Endothelial cell (in vitro differentiated cells): Measurements from ENCODE around the gene OTOS. TPM values are rescaled to one million over a fixed set of nuclear protein-coding genes. Genes with fewer than 3 reads are reported as not detected.

Experiments used
- DNase-seq: peaks from one replicate; pipeline ENCODE4 v3.0.0; 2021; ENCODE audit warnings: low spot score
- H3K27ac Mint-ChIP-seq: one replicate; pipeline ENCODE4 v1.8.0; 2021; ENCODE audit warnings: mixed read lengths, inconsistent platforms; ENCODE audit not compliant: unreplicated experiment
- H3K27me3 Mint-ChIP-seq: one replicate; pipeline ENCODE4 v1.8.0; 2021; ENCODE audit warnings: mild to moderate bottlenecking, moderate library complexity, mixed read lengths, inconsistent platforms; ENCODE audit not compliant: unreplicated experiment
- H3K36me3 Mint-ChIP-seq: one replicate; pipeline ENCODE4 v1.8.0; 2021; ENCODE audit warnings: mild to moderate bottlenecking, low read depth, mixed read lengths, inconsistent platforms; ENCODE audit not compliant: unreplicated experiment
- H3K4me1 Mint-ChIP-seq: one replicate; pipeline ENCODE4 v1.8.0; 2021; ENCODE audit warnings: mild to moderate bottlenecking, mixed read lengths, inconsistent platforms; ENCODE audit not compliant: unreplicated experiment
- H3K4me3 Mint-ChIP-seq: one replicate; pipeline ENCODE4 v1.8.0; 2021; ENCODE audit warnings: mild to moderate bottlenecking, mixed read lengths, inconsistent platforms; ENCODE audit not compliant: unreplicated experiment
- H3K9me3 Mint-ChIP-seq: one replicate; pipeline ENCODE4 v1.8.0; 2021; ENCODE audit warnings: mixed read lengths, inconsistent platforms; ENCODE audit not compliant: unreplicated experiment
- CTCF ChIP-seq: fragments of 200-600 bp; sonication (generic); IDR thresholded peaks from one replicate; pipeline ENCODE4 v1.5.0; 2021; ENCODE audit warnings: antibody characterized with exemption; ENCODE audit not compliant: unreplicated experiment
- total RNA-seq: library from RNA; stranded (reverse); fragmentation: NEBNext Ultra II Directional; extraction: Animal tissue kit (Norgen Biotek cat#: 25700); gene quantifications from one replicate; pipeline ENCODE4 v1.2.1, GENCODE V29; 2021; ENCODE audit not compliant: unreplicated experiment

Gene OTOS
- total RNA-seq, 1 donor from 2014 or later: not detected

GRCh38 chr2:240146141-240146561, 5.7 kb upstream of the OTOS start:
- no peaks in the 10 kb centered on the region for H3K9me3 Mint-ChIP-seq
- H3K4me3 Mint-ChIP-seq: no peak overlapping the region
- no peaks in the 10 kb centered on the region for H3K4me1 Mint-ChIP-seq
- no peak for DNase-seq
- TF ChIP-seq CTCF: no peak
- no peaks in the 10 kb centered on the region for H3K36me3 Mint-ChIP-seq
- H3K27ac Mint-ChIP-seq: no peak overlapping the region
- H3K27me3 Mint-ChIP-seq: peaks cover 3% of the 10 kb centered on the region

- Mint-ChIP-seq H3K27me3 (peaks cover 3% of the 10 kb centered on the region), H3K4me3 (no peak overlapping the region), H3K9me3 (no peaks in the 10 kb centered on the region), H3K27ac (no peak overlapping the region), H3K36me3 (no peaks in the 10 kb centered on the region), H3K4me1 (no peaks in the 10 kb centered on the region)
- DNase-seq: no peak
- TF ChIP-seq CTCF: no peak
These were observed 5.0 kb upstream of the OTOS start for GRCh38 chr2:240145461-240145860.

GRCh38 chr2:240144649-240145261, 4.3 kb upstream of the OTOS start:
- H3K36me3 Mint-ChIP-seq: no peaks in the 10 kb centered on the region
- no peaks in the 10 kb centered on the region for H3K9me3 Mint-ChIP-seq
- DNase-seq: no peak
- peaks cover 3% of the 10 kb centered on the region for H3K27me3 Mint-ChIP-seq
- H3K4me1 Mint-ChIP-seq: no peaks in the 10 kb centered on the region
- no peak overlapping the region for H3K4me3 Mint-ChIP-seq
- H3K27ac Mint-ChIP-seq: no peak overlapping the region
- TF ChIP-seq CTCF: no peak

GRCh38 chr2:240143801-240144648, 3.6 kb upstream of the OTOS start:
- Mint-ChIP-seq H3K27me3 (peaks cover 3% of the 10 kb centered on the region), H3K9me3 (no peaks in the 10 kb centered on the region), H3K36me3 (no peaks in the 10 kb centered on the region), H3K4me3 (no peak overlapping the region), H3K4me1 (no peaks in the 10 kb centered on the region), H3K27ac (no peak overlapping the region)
- TF ChIP-seq CTCF: peak; percentile 95
- DNase-seq: peak; percentile 95

- DNase-seq: no peak
- Mint-ChIP-seq H3K27ac (no peak overlapping the region), H3K4me3 (no peak overlapping the region), H3K36me3 (no peaks in the 10 kb centered on the region), H3K27me3 (peaks cover 1% of the 10 kb centered on the region), H3K9me3 (no peaks in the 10 kb centered on the region), H3K4me1 (no peaks in the 10 kb centered on the region)
- no peak for TF ChIP-seq CTCF
These were observed 2.8 kb upstream of the OTOS start for GRCh38 chr2:240143276-240143675.
